Stimulated activated naive B cell treated with anti-CD40 and anti-IgM and Interleukin-4, amounts not matched to agents 10 μg/mL and 1 μg/mL and 100 μg/mL, for 72 hours (primary cell): ENCODE measurements around the gene LRMDA.

Source experiments
- ATAC-seq, 2 donors: fragments of 150-1000 bp; cut with Tn5 transposase; replicated peaks; 2 replicates each; pipeline ENCODE4 v1.10.0; 2021; ENCODE audit warnings: moderate library complexity in 1 of 2
- DNase-seq: peaks from one replicate; pipeline ENCODE4 v3.0.0; 2021
- H3K27ac Mint-ChIP-seq: one replicate; pipeline ENCODE4 v1.8.0; 2022; ENCODE audit warnings: mild to moderate bottlenecking, mixed read lengths
- H3K27me3 Mint-ChIP-seq, 2 donors: one replicate each; pipeline ENCODE4 v1.8.0; 2022; ENCODE audit warnings: mixed read lengths in 2 of 2
- H3K36me3 Mint-ChIP-seq, 2 donors: one replicate each; pipeline ENCODE4 v1.8.0; 2022; ENCODE audit warnings: mixed read lengths in 2 of 2, mild to moderate bottlenecking in 1 of 2
- H3K4me1 Mint-ChIP-seq, 2 donors: one replicate each; pipeline ENCODE4 v1.8.0; 2022; ENCODE audit warnings: mixed read lengths in 2 of 2, mild to moderate bottlenecking in 1 of 2
- H3K4me3 Mint-ChIP-seq, 2 donors: one replicate each; pipeline ENCODE4 v1.8.0; 2022; ENCODE audit warnings: mild to moderate bottlenecking in 2 of 2, mixed read lengths in 2 of 2, moderate library complexity in 1 of 2
- H3K9me3 Mint-ChIP-seq, 2 donors: one replicate each; pipeline ENCODE4 v1.8.0; 2022; ENCODE audit warnings: mixed read lengths in 2 of 2, mild to moderate bottlenecking in 1 of 2

Gene LRMDA

GRCh38 chr10:75498884-75499350 lies 67.5 kb downstream of the LRMDA start:
- Mint-ChIP-seq H3K27ac (no peak overlapping the region), H3K4me3 (no peak overlapping the region), H3K36me3 (no peaks in the 10 kb centered on the region), H3K4me1 (no peaks in the 10 kb centered on the region), H3K9me3 (peaks cover 0 to 2% of the 10 kb centered on the region in 2 donors), H3K27me3 (peaks cover 0 to 6% of the 10 kb centered on the region in 2 donors)
- ATAC-seq (no peak), DNase-seq (no peak)

GRCh38 chr10:75499556-75500160 lies 68.2 kb downstream of the LRMDA start:
- no peaks in the 10 kb centered on the region for H3K36me3 Mint-ChIP-seq
- H3K4me1 Mint-ChIP-seq: no peaks in the 10 kb centered on the region
- DNase-seq: no peak

GRCh38 chr10:75502389-75502788 lies 71.0 kb downstream of the LRMDA start:
- Mint-ChIP-seq H3K4me1 (peaks cover 4 to 15% of the 10 kb centered on the region in 2 donors), H3K4me3 (no peak overlapping the region), H3K27me3 (peaks cover 0 to 6% of the 10 kb centered on the region in 2 donors), H3K27ac (no peak overlapping the region), H3K9me3 (no peaks in the 10 kb centered on the region), H3K36me3 (no peaks in the 10 kb centered on the region)
- DNase-seq (no peak), ATAC-seq (no peak)

More at GRCh38 chr10:75499556-75500160, 68.2 kb downstream of the LRMDA start:
- H3K27me3 Mint-ChIP-seq: peaks cover 0 to 6% of the 10 kb centered on the region in 2 donors
- H3K9me3 Mint-ChIP-seq: no peaks in the 10 kb centered on the region
- H3K4me3 Mint-ChIP-seq: no peak overlapping the region
- ATAC-seq: no peak
- no peak overlapping the region for H3K27ac Mint-ChIP-seq

GRCh38 chr10:75502838-75503237 lies 71.4 kb downstream of the LRMDA start:
- DNase-seq (no peak), ATAC-seq (no peak)
- no peak overlapping the region for H3K27ac Mint-ChIP-seq
- H3K9me3 Mint-ChIP-seq: no peaks in the 10 kb centered on the region
- H3K4me3 Mint-ChIP-seq: no peak overlapping the region
- peaks cover 4 to 15% of the 10 kb centered on the region in 2 donors for H3K4me1 Mint-ChIP-seq
- H3K27me3 Mint-ChIP-seq: peaks cover 0 to 6% of the 10 kb centered on the region in 2 donors
- H3K36me3 Mint-ChIP-seq: no peaks in the 10 kb centered on the region

- DNase-seq (no peak), ATAC-seq (no peak)
- Mint-ChIP-seq H3K9me3 (no peaks in the 10 kb centered on the region), H3K36me3 (no peaks in the 10 kb centered on the region), H3K27me3 (peaks cover 0 to 2% of the 10 kb centered on the region in 2 donors), H3K4me1 (peaks cover 4 to 15% of the 10 kb centered on the region in 2 donors), H3K4me3 (no peak overlapping the region), H3K27ac (no peak overlapping the region)
Observed at GRCh38 chr10:75505293-75505692, 73.9 kb downstream of the LRMDA start.

- DNase-seq (no peak), ATAC-seq (peak; percentile 54 to 72)
- Mint-ChIP-seq H3K4me3 (no peak overlapping the region), H3K4me1 (peaks cover 4 to 15% of the 10 kb centered on the region in 2 donors), H3K9me3 (no peaks in the 10 kb centered on the region), H3K36me3 (no peaks in the 10 kb centered on the region), H3K27me3 (peaks cover 0 to 5% of the 10 kb centered on the region in 2 donors), H3K27ac (no peak overlapping the region)
Observed at GRCh38 chr10:75505840-75506506, 74.5 kb downstream of the LRMDA start.

- peaks cover 4 to 15% of the 10 kb centered on the region in 2 donors for H3K4me1 Mint-ChIP-seq
- no peaks in the 10 kb centered on the region for H3K36me3 Mint-ChIP-seq
- no peaks in the 10 kb centered on the region for H3K9me3 Mint-ChIP-seq
- no peak overlapping the region for H3K27ac Mint-ChIP-seq
- DNase-seq: no peak
- ATAC-seq: peak in 1 of 2 donors; percentile 26
- H3K27me3 Mint-ChIP-seq: peaks cover 0 to 5% of the 10 kb centered on the region in 2 donors
- H3K4me3 Mint-ChIP-seq: no peak overlapping the region
Observed at GRCh38 chr10:75506930-75507329, 75.5 kb downstream of the LRMDA start.

GRCh38 chr10:75507469-75507868 lies 76.0 kb downstream of the LRMDA start:
- H3K9me3 Mint-ChIP-seq: no peaks in the 10 kb centered on the region
- H3K4me3 Mint-ChIP-seq: no peak overlapping the region
- peaks cover 0 to 7% of the 10 kb centered on the region in 2 donors for H3K27me3 Mint-ChIP-seq
- no peak overlapping the region for H3K27ac Mint-ChIP-seq
- H3K36me3 Mint-ChIP-seq: no peaks in the 10 kb centered on the region
- H3K4me1 Mint-ChIP-seq: peaks cover 4 to 15% of the 10 kb centered on the region in 2 donors
- ATAC-seq: no peak
- DNase-seq: no peak

GRCh38 chr10:75508239-75508813 lies 76.9 kb downstream of the LRMDA start:
- Mint-ChIP-seq H3K36me3 (no peaks in the 10 kb centered on the region), H3K4me1 (peaks cover 4 to 15% of the 10 kb centered on the region in 2 donors), H3K4me3 (no peak overlapping the region), H3K27ac (no peak overlapping the region), H3K27me3 (peaks cover 0 to 9% of the 10 kb centered on the region in 2 donors), H3K9me3 (no peaks in the 10 kb centered on the region)
- DNase-seq (no peak), ATAC-seq (no peak)

GRCh38 chr10:75508814-75509306 lies 77.4 kb downstream of the LRMDA start:
- Mint-ChIP-seq H3K27me3 (peaks cover 0 to 9% of the 10 kb centered on the region in 2 donors), H3K4me1 (peaks cover 4 to 15% of the 10 kb centered on the region in 2 donors), H3K27ac (no peak overlapping the region), H3K9me3 (no peaks in the 10 kb centered on the region), H3K36me3 (no peaks in the 10 kb centered on the region), H3K4me3 (no peak overlapping the region)
- DNase-seq: no peak
- ATAC-seq: no peak

GRCh38 chr10:75509706-75510105 lies 78.3 kb downstream of the LRMDA start:
- DNase-seq: no peak
- H3K27me3 Mint-ChIP-seq: peaks cover 0 to 9% of the 10 kb centered on the region in 2 donors
- H3K4me1 Mint-ChIP-seq: peaks cover 4 to 15% of the 10 kb centered on the region in 2 donors
- H3K27ac Mint-ChIP-seq: no peak overlapping the region
- H3K36me3 Mint-ChIP-seq: no peaks in the 10 kb centered on the region
- H3K9me3 Mint-ChIP-seq: no peaks in the 10 kb centered on the region
- H3K4me3 Mint-ChIP-seq: no peak overlapping the region
- ATAC-seq: no peak

- DNase-seq: no peak
- Mint-ChIP-seq H3K4me3 (no peak overlapping the region), H3K36me3 (no peaks in the 10 kb centered on the region), H3K4me1 (peaks cover 0 to 9% of the 10 kb centered on the region in 2 donors), H3K27me3 (peaks cover 0 to 9% of the 10 kb centered on the region in 2 donors), H3K27ac (no peak overlapping the region), H3K9me3 (peaks cover 3 to 4% of the 10 kb centered on the region in 2 donors)
- ATAC-seq: no peak
Observed at GRCh38 chr10:75511011-75511410, 79.6 kb downstream of the LRMDA start.

GRCh38 chr10:75512203-75512933 lies 80.9 kb downstream of the LRMDA start:
- ATAC-seq (no peak), DNase-seq (no peak)
- Mint-ChIP-seq H3K4me1 (no peaks in the 10 kb centered on the region), H3K27me3 (peaks cover 0 to 9% of the 10 kb centered on the region in 2 donors), H3K4me3 (no peak overlapping the region), H3K36me3 (no peaks in the 10 kb centered on the region), H3K27ac (no peak overlapping the region), H3K9me3 (peaks cover 6 to 15% of the 10 kb centered on the region in 2 donors)

GRCh38 chr10:75513292-75513885 lies 82.0 kb downstream of the LRMDA start:
- Mint-ChIP-seq H3K4me3 (no peak overlapping the region), H3K27me3 (peaks cover 0 to 9% of the 10 kb centered on the region in 2 donors), H3K27ac (no peak overlapping the region), H3K9me3 (peaks cover 6 to 19% of the 10 kb centered on the region in 2 donors), H3K36me3 (no peaks in the 10 kb centered on the region), H3K4me1 (no peaks in the 10 kb centered on the region)
- ATAC-seq (no peak), DNase-seq (no peak)
